GM18858 (cell line): ENCODE data around the gene DHX30.
"Not testable (repeated sequence)": the region's sequence is repeated elsewhere in the genome, so short reads cannot be mapped to it uniquely, and the experiment has no call there.

Experiments used
- ATAC-seq: cut with Tn5 transposase; IDR thresholded peaks from one replicate; pipeline ENCODE4 v1.9.1; 2021; ENCODE audit not compliant: unreplicated experiment

Gene DHX30

GRCh38 chr3:47802734-47803479, at the start of gene DHX30:
DHX30 (plus strand) TSS chr3:47803138; CDS start chr3:47810684, 7,546 bp downstream.
- peak; percentile 72 for ATAC-seq

- no peak for ATAC-seq
Measured at GRCh38 chr3:47758261-47759025, 44.5 kb upstream of the DHX30 start.

- ATAC-seq: not testable (repeated sequence)
Measured at GRCh38 chr3:47760207-47760606, 42.7 kb upstream of the DHX30 start.

GRCh38 chr3:47761046-47761445, 41.9 kb upstream of the DHX30 start:
- ATAC-seq: no peak

- no peak for ATAC-seq
Measured at GRCh38 chr3:47762233-47762632, 40.7 kb upstream of the DHX30 start.

GRCh38 chr3:47766186-47766585, 36.8 kb upstream of the DHX30 start:
- no peak for ATAC-seq

GRCh38 chr3:47772047-47772446, 30.9 kb upstream of the DHX30 start:
- no peak for ATAC-seq

GRCh38 chr3:47772788-47773187, 30.1 kb upstream of the DHX30 start:
- no peak for ATAC-seq

GRCh38 chr3:47778746-47779145, 24.2 kb upstream of the DHX30 start:
- ATAC-seq: no peak

GRCh38 chr3:47780741-47781684, 21.9 kb upstream of the DHX30 start:
- peak; percentile 11 for ATAC-seq

- peak; percentile 65 for ATAC-seq
Measured at GRCh38 chr3:47781685-47782445, 21.1 kb upstream of the DHX30 start, which contains the start of gene SMARCC1. SMARCC1 (minus strand) TSS chr3:47781893; CDS start chr3:47781797, 96 bp downstream.

- no peak for ATAC-seq
Measured at GRCh38 chr3:47782446-47783308, 20.3 kb upstream of the DHX30 start.

GRCh38 chr3:47783673-47784072, 19.3 kb upstream of the DHX30 start:
- no peak for ATAC-seq

- no peak for ATAC-seq
Measured at GRCh38 chr3:47791193-47791855, 11.6 kb upstream of the DHX30 start.

- ATAC-seq: no peak
Measured at GRCh38 chr3:47792699-47793098, 10.2 kb upstream of the DHX30 start.

GRCh38 chr3:47794544-47794943, 8.4 kb upstream of the DHX30 start:
- ATAC-seq: no peak

- ATAC-seq: no peak
Measured at GRCh38 chr3:47799733-47800132, 3.2 kb upstream of the DHX30 start.

GRCh38 chr3:47803480-47804025, 615 bp downstream of the DHX30 start:
- no peak for ATAC-seq

GRCh38 chr3:47804577-47804976, 1.6 kb downstream of the DHX30 start:
- no peak for ATAC-seq
